ENCODE measurements around the gene SH3GL2. TPM values are rescaled to one million over a fixed set of nuclear protein-coding genes. Genes with fewer than 3 reads are reported as not detected.

Gene SH3GL2
- total RNA-seq, 1 experiment from 2014 or later = 1.1 TPM

DNA sequence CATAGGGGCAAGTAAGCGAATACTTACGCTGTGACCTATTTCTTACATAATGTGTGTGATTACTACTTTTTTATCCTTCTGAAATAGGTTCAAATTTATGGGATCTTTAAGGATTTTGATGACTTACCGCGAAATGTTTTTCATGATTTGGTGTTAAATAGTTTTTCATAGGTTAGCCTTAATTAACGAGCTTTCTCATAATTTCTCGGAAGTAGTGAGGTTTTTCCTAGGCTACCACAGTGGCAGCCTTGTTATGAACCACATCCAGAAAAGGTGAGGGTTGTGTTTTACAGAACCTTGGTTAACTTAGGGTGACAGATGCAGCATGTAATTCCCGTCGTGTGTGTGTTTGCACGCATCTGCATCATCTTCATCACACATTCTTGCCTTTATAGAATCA, 1.3 kb downstream of the SH3GL2 start:
- H3K4me3 Mint-ChIP-seq (ENCODE audit: low read depth, unreplicated experiment) = peak overlapping the region; percentile 77
- peaks cover 49% of the 10 kb centered on the region for H3K27me3 Mint-ChIP-seq (ENCODE audit: unreplicated experiment)
- intact Hi-C loops (cut with micrococcal nuclease; ENCODE audit: unreplicated experiment) = no loop called here
- CTCF ChIA-PET = no interaction called here
- DNase-seq = no peak
- H3K27ac Mint-ChIP-seq (ENCODE audit: unreplicated experiment) = no peak overlapping the region
- no TSS peak for BruUV-seq (replicated peaks)
- peaks cover 6% of the 10 kb centered on the region for H3K36me3 Mint-ChIP-seq (ENCODE audit: insufficient read depth, unreplicated experiment)
- no peaks in the 10 kb centered on the region for H3K9me3 Mint-ChIP-seq (ENCODE audit: low read depth, unreplicated experiment)
- TF ChIP-seq, protein P1, sequence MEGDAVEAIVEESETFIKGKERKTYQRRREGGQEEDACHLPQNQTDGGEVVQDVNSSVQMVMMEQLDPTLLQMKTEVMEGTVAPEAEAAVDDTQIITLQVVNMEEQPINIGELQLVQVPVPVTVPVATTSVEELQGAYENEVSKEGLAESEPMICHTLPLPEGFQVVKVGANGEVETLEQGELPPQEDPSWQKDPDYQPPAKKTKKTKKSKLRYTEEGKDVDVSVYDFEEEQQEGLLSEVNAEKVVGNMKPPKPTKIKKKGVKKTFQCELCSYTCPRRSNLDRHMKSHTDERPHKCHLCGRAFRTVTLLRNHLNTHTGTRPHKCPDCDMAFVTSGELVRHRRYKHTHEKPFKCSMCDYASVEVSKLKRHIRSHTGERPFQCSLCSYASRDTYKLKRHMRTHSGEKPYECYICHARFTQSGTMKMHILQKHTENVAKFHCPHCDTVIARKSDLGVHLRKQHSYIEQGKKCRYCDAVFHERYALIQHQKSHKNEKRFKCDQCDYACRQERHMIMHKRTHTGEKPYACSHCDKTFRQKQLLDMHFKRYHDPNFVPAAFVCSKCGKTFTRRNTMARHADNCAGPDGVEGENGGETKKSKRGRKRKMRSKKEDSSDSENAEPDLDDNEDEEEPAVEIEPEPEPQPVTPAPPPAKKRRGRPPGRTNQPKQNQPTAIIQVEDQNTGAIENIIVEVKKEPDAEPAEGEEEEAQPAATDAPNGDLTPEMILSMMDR (IDR thresholded peaks at IDR 0.05; ENCODE audit: unreplicated experiment) = no peak
- no peaks in the 10 kb centered on the region for H3K4me1 Mint-ChIP-seq (ENCODE audit: low read depth, unreplicated experiment)

DNA sequence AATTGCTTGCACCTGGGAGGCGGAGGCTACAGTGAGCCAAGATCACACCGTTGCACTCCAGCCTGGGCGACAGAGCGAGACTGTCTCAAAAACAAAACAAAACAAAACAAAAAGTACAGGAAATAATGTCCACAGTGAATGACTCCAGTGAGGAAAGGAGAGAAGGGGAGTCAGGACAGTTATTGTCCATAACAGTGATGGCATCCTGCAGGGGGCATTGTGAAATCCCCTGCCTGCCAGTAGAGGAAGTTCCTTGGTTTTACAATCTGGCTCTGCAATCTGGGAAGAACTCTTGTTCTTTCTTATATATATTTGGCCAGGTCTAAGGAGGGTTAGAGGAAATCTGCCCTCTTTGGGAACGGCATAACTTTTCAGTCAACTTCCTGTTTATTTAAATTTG, 8.2 kb downstream of the SH3GL2 start:
- CTCF ChIA-PET = no interaction called here
- no peaks in the 10 kb centered on the region for H3K36me3 Mint-ChIP-seq (ENCODE audit: insufficient read depth, unreplicated experiment)
- TF ChIP-seq, protein P1 (IDR thresholded peaks at IDR 0.05; ENCODE audit: unreplicated experiment) = no peak
- DNase-seq = no peak
- H3K9me3 Mint-ChIP-seq (ENCODE audit: low read depth, unreplicated experiment) = no peaks in the 10 kb centered on the region
- H3K4me1 Mint-ChIP-seq (ENCODE audit: low read depth, unreplicated experiment) = no peaks in the 10 kb centered on the region
- no peak overlapping the region for H3K27ac Mint-ChIP-seq (ENCODE audit: unreplicated experiment)
- intact Hi-C loops (cut with micrococcal nuclease; ENCODE audit: unreplicated experiment) = no loop called here
- no TSS peak for BruUV-seq (replicated peaks)
- H3K27me3 Mint-ChIP-seq (ENCODE audit: unreplicated experiment) = peaks cover 13% of the 10 kb centered on the region
- H3K4me3 Mint-ChIP-seq (ENCODE audit: low read depth, unreplicated experiment) = no peak overlapping the region

DNA sequence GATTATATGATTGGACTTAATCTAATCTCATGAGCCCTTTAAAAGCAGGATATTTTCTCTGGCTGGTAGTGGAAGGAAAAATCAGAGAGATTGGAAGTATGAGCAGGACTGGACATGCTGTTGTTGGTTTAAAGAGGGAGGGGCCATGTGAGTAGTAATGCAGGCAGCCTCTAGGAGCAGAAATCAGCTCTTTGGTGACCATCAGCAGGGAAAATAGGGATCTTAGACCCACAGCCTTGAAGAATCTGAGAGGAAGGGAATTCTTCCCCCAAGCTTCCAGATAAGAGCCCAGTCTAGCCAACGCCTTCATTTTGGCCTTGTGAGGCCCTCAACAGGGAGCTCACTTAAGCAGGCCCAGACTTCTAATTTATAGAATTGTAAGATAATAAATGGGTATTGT, 9.5 kb downstream of the SH3GL2 start:
- Mint-ChIP-seq H3K9me3 (ENCODE audit: low read depth, unreplicated experiment) (no peaks in the 10 kb centered on the region), H3K27ac (ENCODE audit: unreplicated experiment) (no peak overlapping the region), H3K36me3 (ENCODE audit: insufficient read depth, unreplicated experiment) (no peaks in the 10 kb centered on the region), H3K4me1 (ENCODE audit: low read depth, unreplicated experiment) (no peaks in the 10 kb centered on the region), H3K4me3 (ENCODE audit: low read depth, unreplicated experiment) (no peak overlapping the region), H3K27me3 (ENCODE audit: unreplicated experiment) (peaks cover 13% of the 10 kb centered on the region)
- TF ChIP-seq, protein P1 (IDR thresholded peaks at IDR 0.05; ENCODE audit: unreplicated experiment) = no peak
- intact Hi-C loops (cut with micrococcal nuclease; ENCODE audit: unreplicated experiment) = no loop called here
- BruUV-seq (replicated peaks) = no TSS peak
- CTCF ChIA-PET = no interaction called here
- DNase-seq = no peak

DNA sequence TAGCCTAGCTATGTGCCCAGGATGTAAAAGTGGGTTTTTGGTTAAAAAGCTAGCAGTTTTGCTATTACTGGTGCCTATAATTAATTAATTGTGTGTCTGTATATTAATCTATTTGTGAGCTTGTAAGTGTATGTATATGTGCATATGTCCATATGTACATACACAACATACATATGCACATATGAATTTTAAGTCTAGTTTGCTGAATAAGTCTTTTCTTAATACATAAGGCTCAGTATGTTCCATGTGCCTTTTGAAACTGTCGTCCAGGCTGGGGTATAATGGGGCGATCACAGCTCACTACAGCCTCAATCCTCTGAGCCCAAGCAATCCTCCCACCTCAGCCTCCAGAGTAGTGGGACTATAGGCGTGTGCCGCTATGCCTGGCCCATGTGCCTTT, 10.1 kb downstream of the SH3GL2 start:
- Mint-ChIP-seq H3K4me1 (ENCODE audit: low read depth, unreplicated experiment) (no peaks in the 10 kb centered on the region), H3K36me3 (ENCODE audit: insufficient read depth, unreplicated experiment) (no peaks in the 10 kb centered on the region), H3K9me3 (ENCODE audit: low read depth, unreplicated experiment) (no peaks in the 10 kb centered on the region), H3K4me3 (ENCODE audit: low read depth, unreplicated experiment) (no peak overlapping the region), H3K27ac (ENCODE audit: unreplicated experiment) (no peak overlapping the region), H3K27me3 (ENCODE audit: unreplicated experiment) (peaks cover 13% of the 10 kb centered on the region)
- TF ChIP-seq, protein P1 (IDR thresholded peaks at IDR 0.05; ENCODE audit: unreplicated experiment) = no peak
- BruUV-seq (replicated peaks) = no TSS peak
- intact Hi-C loops (cut with micrococcal nuclease; ENCODE audit: unreplicated experiment) = no loop called here
- no peak for DNase-seq
- CTCF ChIA-PET = no interaction called here

DNA sequence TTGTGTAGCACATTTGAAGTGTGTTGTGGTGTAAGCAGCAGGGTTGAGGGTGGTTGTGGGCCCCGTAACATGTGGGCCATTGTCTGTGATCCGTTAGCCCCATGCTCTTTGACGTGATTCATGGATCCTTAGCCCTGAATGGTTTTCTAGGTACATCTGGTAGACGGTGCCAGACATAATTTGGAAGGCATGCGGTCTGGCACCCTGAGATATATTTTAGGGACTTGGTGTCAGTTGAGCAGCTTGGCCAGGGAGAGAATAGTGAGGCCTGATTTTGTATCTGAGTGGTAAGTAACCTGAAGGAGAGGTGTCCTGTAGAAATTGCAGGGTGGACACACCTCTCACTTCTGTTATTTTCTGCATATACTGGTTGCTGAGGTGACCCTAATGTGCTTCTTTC, 10.9 kb downstream of the SH3GL2 start:
- DNase-seq = no peak
- TF ChIP-seq, protein P1 (IDR thresholded peaks at IDR 0.05; ENCODE audit: unreplicated experiment) = no peak
- BruUV-seq (replicated peaks) = no TSS peak
- Mint-ChIP-seq H3K27ac (ENCODE audit: unreplicated experiment) (no peak overlapping the region), H3K9me3 (ENCODE audit: low read depth, unreplicated experiment) (no peaks in the 10 kb centered on the region), H3K27me3 (ENCODE audit: unreplicated experiment) (peaks cover 9% of the 10 kb centered on the region), H3K4me3 (ENCODE audit: low read depth, unreplicated experiment) (no peak overlapping the region), H3K4me1 (ENCODE audit: low read depth, unreplicated experiment) (no peaks in the 10 kb centered on the region), H3K36me3 (ENCODE audit: insufficient read depth, unreplicated experiment) (no peaks in the 10 kb centered on the region)
- intact Hi-C loops (cut with micrococcal nuclease; ENCODE audit: unreplicated experiment) = no loop called here
- CTCF ChIA-PET = no interaction called here
